HCT116 (cell line): ENCODE measurements around the gene PCDH9.

Experiments
- CTCF ChIP-seq, 3 experiments: fragments of 200-600 bp in 1 of 3; sonication (generic) in 1 of 3; IDR thresholded peaks in 2 of 3; conservative IDR thresholded peaks in 1 of 3; 2 replicates each; pipeline ENCODE4 v1.5.1; 2012 to 2017; ENCODE audit warnings: low read depth in 2 of 3, low read length in 2 of 3, antibody characterized with exemption in 1 of 3, borderline replicate concordance in 1 of 3, control low read depth in 1 of 3, mild to moderate bottlenecking in 1 of 3, mixed read lengths in 1 of 3, mixed run types in 1 of 3, moderate library complexity in 1 of 3; ENCODE audit not compliant: insufficient read depth in 1 of 3
- EZH2 ChIP-seq: fragments of 200-600 bp; sonication (generic); IDR thresholded peaks from 2 replicates; pipeline ENCODE4 v1.6.1; 2017; ENCODE audit warnings: antibody characterized with exemption, mixed run types
- EZH2phosphoT487 ChIP-seq: fragments of 200-600 bp; IDR thresholded peaks from 2 replicates; pipeline ENCODE4 v1.6.1; 2018; ENCODE audit warnings: antibody characterized with exemption, borderline replicate concordance
- POLR2A ChIP-seq: IDR thresholded peaks from 2 replicates; pipeline ENCODE4 v1.7.0; 2011; ENCODE audit warnings: borderline replicate concordance; ENCODE audit not compliant: insufficient read depth, insufficient read length; ENCODE audit errors: extremely low read depth
- RAD21 ChIP-seq: IDR thresholded peaks from 2 replicates; pipeline ENCODE4 v1.6.1; 2012; ENCODE audit warnings: low read depth, mild to moderate bottlenecking
- SIN3A ChIP-seq: IDR thresholded peaks from 2 replicates; pipeline ENCODE4 v1.6.1; 2012; ENCODE audit warnings: low read depth
- SP1 ChIP-seq: IDR thresholded peaks from 2 replicates; pipeline ENCODE4 v1.6.1; 2012; ENCODE audit warnings: low read depth
- YY1 ChIP-seq: IDR thresholded peaks from 2 replicates; pipeline ENCODE4 v1.6.1; 2011; ENCODE audit warnings: low read length, low read depth, moderate library complexity, mild to moderate bottlenecking; ENCODE audit not compliant: insufficient replicate concordance; ENCODE audit errors: extremely low read depth
- ZFX ChIP-seq: fragments of 450-650 bp; IDR thresholded peaks from 2 replicates; pipeline ENCODE4 v1.6.1; 2017

GRCh38 chr13:66369666-66370065 is 860.5 kb downstream of the PCDH9 start:
- TF ChIP-seq CTCF (IDR thresholded peaks at IDR 0.05 in 2 of 3, conservative IDR thresholded peaks at IDR 0.05 in 1 of 3; ENCODE audit: borderline replicate concordance in 1 of 3, insufficient read depth in 1 of 3, low read depth in 2 of 3, low read length in 2 of 3) (no peak), ZFX (no peak), YY1 (no peak), RAD21 (no peak), EZH2phosphoT487 (no peak), SIN3A (no peak), EZH2 (no peak), POLR2A (no peak), SP1 (no peak)
